Bronchial epithelial cell (primary cell): Measurements from ENCODE around the gene ABCE1. TPM values are rescaled to one million over a fixed set of nuclear protein-coding genes. Genes with fewer than 3 reads are reported as not detected.
"Not testable (repeated sequence)": the region's sequence is repeated elsewhere in the genome, so short reads cannot be mapped to it uniquely, and the experiment has no call there.

Source experiments
- DNase-seq: peaks from one replicate; pipeline ENCODE4 v3.0.0-alpha.2; 2010; ENCODE audit warnings: low read depth
- FAIRE-seq: peaks from 2 replicates; lab custom pipeline; 2011; peaks lifted over from hg19 to GRCh38; lab: Jason Lieb, UNC
- H3K27me3 ChIP-seq: 2 replicates; pipeline ENCODE4 v1.5.1; 2011; ENCODE audit warnings: low read length; ENCODE audit not compliant: control insufficient read depth, insufficient read depth
- H3K36me3 ChIP-seq: 2 replicates; pipeline ENCODE4 v1.5.1; 2011; ENCODE audit warnings: low read length; ENCODE audit not compliant: control insufficient read depth, insufficient read depth
- H3K4me3 ChIP-seq: 2 replicates; pipeline ENCODE4 v1.5.1; 2011; ENCODE audit warnings: mild to moderate bottlenecking, low read depth, low read length, control low read depth
- total RNA-seq: library from RNA; depleted of rRNA; stranded (reverse); fragments of >200 nt; gene quantifications from 2 replicates; pipeline ENCODE4 v1.2.1, GENCODE V29; 2014
- TF ChIP-seq, protein P1 (sequence below): IDR thresholded peaks from 2 replicates; pipeline ENCODE4 v1.5.1; 2011; ENCODE audit warnings: mild to moderate bottlenecking, moderate library complexity, low read length, control low read depth, inconsistent platforms; ENCODE audit not compliant: insufficient read depth, severe bottlenecking

The ABCE1 gene
- total RNA-seq, 1 donor from 2014 or later, result 186 TPM

DNA sequence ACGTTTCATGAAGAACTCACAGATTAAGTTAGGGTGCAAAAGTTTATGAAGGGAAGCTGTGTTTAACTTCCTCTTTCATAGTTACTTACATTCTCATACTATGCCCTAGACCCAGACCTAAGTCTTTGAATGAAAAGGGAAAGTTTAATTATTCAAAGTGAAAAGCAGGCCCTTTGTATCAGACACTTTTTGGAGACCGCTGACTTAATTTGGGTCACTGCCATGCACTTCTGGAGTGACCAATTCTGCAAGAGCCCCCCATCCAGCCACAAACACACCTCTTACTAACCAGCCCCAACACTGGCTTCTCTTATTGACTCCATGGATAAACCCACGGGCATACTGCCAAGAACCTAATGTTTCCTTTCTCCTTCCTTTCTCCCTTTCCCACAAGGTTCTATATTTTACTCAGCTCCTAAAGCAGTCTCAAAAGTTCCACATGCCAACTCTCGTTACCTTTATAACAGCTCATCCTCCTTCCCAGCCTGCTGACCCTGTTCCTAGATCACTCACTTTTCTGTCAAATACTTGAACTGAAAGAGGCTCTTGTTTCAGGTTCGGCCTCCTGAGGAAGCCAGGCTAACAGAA lies 34.5 kb downstream of the ABCE1 start:
- FAIRE-seq (no peak), DNase-seq (no peak)
- Histone ChIP-seq H3K27me3 (no peaks in the 10 kb centered on the region), H3K36me3 (no peaks in the 10 kb centered on the region), H3K4me3 (no peak overlapping the region)
- TF ChIP-seq, protein P1, sequence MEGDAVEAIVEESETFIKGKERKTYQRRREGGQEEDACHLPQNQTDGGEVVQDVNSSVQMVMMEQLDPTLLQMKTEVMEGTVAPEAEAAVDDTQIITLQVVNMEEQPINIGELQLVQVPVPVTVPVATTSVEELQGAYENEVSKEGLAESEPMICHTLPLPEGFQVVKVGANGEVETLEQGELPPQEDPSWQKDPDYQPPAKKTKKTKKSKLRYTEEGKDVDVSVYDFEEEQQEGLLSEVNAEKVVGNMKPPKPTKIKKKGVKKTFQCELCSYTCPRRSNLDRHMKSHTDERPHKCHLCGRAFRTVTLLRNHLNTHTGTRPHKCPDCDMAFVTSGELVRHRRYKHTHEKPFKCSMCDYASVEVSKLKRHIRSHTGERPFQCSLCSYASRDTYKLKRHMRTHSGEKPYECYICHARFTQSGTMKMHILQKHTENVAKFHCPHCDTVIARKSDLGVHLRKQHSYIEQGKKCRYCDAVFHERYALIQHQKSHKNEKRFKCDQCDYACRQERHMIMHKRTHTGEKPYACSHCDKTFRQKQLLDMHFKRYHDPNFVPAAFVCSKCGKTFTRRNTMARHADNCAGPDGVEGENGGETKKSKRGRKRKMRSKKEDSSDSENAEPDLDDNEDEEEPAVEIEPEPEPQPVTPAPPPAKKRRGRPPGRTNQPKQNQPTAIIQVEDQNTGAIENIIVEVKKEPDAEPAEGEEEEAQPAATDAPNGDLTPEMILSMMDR, result no peak

DNA sequence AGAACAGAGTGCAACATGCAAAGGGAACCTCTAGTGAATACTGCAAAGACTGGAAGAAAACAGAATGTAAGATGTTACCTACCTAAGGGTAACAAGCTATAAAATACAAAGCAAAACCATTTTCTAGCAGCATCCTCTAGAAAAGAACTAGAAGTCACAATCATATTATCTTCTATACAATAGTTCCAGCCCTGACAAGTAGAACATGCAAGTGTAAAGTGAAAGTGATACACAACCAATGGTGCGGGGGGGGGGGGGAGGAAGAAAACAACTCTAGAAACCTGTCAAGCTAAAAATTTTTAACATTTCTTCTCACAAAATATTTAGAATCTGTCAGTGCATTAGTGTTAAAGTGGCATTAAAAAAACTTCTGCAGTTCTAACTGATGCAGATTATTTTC lies 38.1 kb downstream of the ABCE1 start:
- H3K4me3 ChIP-seq, DNase-seq, H3K27me3 ChIP-seq, H3K36me3 ChIP-seq, FAIRE-seq: not testable (repeated sequence)

DNA sequence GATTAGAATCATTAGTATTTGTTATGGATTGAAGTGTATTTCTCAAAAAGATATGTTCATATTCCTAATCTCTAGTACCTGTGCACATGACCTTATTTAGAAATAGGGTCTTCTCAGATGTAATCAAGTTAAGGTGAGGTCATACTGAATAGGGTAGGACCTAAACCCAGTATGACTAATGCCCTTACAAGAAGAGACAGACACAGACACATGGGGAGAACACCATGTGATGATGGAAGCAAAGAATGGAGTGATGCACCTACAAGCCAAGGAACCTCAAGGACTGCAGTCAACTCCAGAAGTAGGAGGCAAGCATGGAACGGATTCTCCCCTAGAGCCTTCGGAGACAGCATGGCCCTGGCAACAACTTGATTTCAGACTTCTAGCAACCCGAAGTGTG lies 50.9 kb downstream of the ABCE1 start:
- no peak for FAIRE-seq
- no peak overlapping the region for H3K4me3 ChIP-seq

DNA sequence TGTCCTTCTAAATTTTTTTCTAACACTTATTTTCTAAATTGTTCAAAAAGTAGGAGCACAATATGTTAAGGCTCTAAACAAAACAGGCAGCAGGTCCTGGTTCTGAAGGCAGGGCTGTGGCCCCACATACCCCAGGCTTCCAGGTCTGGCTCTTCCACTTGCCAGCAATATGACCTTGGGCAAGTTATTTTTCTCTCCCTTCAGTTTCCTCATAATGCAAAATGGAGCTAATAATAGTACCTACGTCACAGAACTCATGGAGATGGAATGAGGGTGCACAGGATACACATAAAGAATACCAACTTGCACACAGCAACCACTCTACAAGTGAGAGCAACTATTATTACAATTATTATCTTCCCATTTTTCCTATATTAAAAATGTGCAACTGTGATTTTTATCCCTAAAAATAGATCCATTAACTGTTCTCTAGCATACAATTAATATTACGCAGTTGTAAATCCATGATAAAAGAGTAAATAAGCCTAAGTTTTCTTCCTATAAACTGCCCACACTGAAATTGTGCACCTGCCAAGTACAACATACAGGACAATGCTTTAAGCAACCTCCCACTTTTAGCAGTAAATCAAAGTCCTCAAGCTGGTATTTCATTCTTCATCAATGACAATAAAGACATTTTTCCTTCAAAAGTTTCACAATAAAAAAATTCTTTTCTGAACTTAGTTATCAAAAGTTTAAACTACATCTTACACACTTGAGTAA lies 55.2 kb downstream of the ABCE1 start:
- no peak for FAIRE-seq
- Histone ChIP-seq H3K27me3 (no peaks in the 10 kb centered on the region), H3K4me3 (no peak overlapping the region), H3K36me3 (peaks cover 5% of the 10 kb centered on the region)
- TF ChIP-seq, protein P1, result no peak
- no peak for DNase-seq

More for the DNA sequence above, 50.9 kb downstream of the ABCE1 start:
- H3K36me3 ChIP-seq, result peaks cover 9% of the 10 kb centered on the region
- no peaks in the 10 kb centered on the region for H3K27me3 ChIP-seq
- TF ChIP-seq, protein P1, result no peak
- no peak for DNase-seq

DNA sequence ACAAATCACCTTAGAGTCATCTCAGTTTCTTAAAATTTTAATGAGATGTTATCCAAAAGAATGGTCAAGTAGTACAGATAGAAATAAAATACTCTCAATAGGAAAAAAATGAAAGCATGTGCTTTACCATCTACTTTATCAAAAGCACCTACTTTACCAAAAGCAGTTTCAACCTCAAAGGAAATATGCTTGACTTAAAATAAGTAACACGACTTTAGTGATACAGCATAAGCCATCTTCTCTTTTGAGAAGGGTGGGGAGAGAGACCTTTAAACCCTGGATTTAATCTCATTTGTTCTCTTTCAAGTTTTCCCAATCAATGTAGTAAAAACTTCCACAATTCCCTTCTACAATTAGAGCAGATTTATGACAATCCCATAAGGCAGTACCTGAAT lies 55.8 kb downstream of the ABCE1 start:
- Histone ChIP-seq H3K4me3 (no peak overlapping the region), H3K27me3 (no peaks in the 10 kb centered on the region), H3K36me3 (peaks cover 6% of the 10 kb centered on the region)
- no peak for FAIRE-seq
- DNase-seq, result no peak
- TF ChIP-seq, protein P1, result no peak

DNA sequence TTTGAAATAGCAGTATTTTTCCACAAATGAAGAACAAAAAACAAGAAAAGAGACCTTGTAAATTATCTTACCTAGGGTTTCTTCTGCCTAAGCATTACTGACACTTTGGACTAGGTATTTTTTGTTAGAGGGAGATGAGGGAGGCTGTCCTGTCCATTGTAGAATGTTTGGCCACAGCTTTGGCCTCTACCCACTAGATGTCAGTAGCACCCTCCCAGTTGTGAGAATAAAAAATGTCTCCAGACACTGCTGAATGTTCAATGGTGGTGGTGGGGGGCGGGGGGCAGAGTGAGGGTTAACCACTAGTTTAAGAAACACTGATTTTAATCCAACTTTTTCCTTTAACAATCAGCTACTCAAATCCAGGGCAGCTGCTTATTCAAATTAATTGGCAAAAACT lies 56.5 kb downstream of the ABCE1 start:
- H3K4me3 ChIP-seq, result no peak overlapping the region
- no peaks in the 10 kb centered on the region for H3K27me3 ChIP-seq
- FAIRE-seq (no peak), DNase-seq (no peak)
- peaks cover 4% of the 10 kb centered on the region for H3K36me3 ChIP-seq
- TF ChIP-seq, protein P1, result peak; percentile 37
